Measurements from ENCODE around the gene EFCC1.

Gene EFCC1

GRCh38 chr3:128994581-128995546, 6.2 kb upstream of the EFCC1 start:
- DNase-seq (ENCODE audit: low read depth in 2 of 2): no peak

- DNase-seq (ENCODE audit: low read depth in 2 of 2): no peak
Observed at GRCh38 chr3:128995737-128996136, 5.4 kb upstream of the EFCC1 start.

GRCh38 chr3:128996200-128996599, 4.9 kb upstream of the EFCC1 start:
- DNase-seq (ENCODE audit: low read depth in 2 of 2): no peak

GRCh38 chr3:128996726-128997125, 4.4 kb upstream of the EFCC1 start:
- no peak for DNase-seq (ENCODE audit: low read depth in 2 of 2)

GRCh38 chr3:128997486-128998133, 3.5 kb upstream of the EFCC1 start:
- DNase-seq (ENCODE audit: low read depth in 2 of 2): no peak

- DNase-seq (ENCODE audit: low read depth in 2 of 2): no peak
Observed at GRCh38 chr3:128998561-128998960, 2.5 kb upstream of the EFCC1 start.

DNA sequence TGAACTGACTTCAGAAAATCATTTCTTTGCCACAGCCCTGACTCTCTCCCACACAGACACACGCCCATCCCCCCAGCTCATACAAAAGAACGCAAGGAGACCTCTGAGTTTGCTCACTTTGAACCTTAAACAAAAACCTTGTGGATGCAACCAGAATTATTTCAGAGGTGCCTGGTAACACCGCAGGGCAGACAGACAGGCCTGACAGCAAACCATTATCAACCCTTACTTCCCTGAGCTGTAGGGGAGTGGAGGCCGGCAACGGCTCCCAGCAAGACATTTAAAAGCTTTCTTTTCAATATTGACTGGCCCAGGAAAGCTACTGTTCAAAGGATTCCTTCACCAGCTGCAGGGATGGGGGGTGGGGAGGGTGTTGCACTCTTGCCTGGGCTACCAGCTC, 2.0 kb upstream of the EFCC1 start:
- no peak for DNase-seq (ENCODE audit: low read depth in 2 of 2)

DNA sequence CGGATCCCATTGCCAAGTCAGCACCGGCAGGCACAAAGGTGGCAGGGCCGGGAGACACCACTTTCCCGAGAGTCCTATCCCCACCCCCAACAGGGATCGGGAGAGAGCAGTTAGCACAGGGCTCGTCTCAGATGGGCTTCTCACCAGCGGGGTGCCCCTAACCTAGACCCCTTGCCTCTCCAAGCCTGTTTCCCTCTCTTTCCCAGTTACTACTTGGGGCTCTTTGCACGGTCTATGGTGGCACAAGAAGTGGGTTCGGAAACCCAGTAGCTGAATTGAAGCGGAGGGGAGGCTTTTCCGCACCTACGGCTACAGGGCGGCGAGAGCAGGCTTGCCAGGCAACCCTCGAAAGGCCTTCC, 383 bp upstream of the EFCC1 start:
- no peak for DNase-seq (ENCODE audit: low read depth in 2 of 2)

DNA sequence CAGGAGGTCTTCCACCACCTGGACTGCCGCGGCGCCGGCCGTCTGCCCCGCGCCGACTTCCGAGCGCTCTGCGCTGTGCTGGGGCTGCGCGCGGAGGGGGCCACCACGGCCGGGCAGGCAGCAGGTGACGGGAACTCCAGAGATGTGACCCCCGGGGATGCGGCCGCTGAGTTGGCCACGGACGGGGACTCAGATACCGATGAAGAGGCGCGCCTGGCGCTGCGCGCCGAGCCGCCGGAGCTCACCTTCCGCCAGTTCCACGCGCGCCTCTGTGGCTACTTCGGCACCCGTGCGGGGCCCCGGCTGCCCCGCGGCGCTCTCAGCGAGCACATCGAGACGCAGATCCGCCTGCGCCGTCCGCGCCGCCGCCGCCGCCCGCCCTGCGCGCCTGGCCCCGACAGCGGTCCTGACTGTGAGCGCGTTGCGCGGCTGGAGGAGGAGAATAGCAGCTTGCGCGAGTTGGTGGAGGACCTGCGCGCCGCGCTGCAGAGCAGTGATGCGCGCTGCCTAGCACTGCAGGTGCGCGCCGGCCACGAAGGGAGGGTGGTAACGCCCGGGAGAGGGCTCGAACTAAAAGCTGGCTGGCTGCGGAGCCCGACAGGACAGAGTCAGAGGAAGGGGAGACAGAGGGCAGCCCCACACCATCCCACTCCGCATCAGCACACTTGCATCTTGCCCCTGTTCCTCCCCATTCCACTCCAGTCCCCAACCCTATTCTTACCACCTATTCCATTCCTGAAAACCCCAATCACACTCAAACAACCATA, 885 bp downstream of the EFCC1 start:
- DNase-seq (ENCODE audit: low read depth in 2 of 2): no peak

DNA sequence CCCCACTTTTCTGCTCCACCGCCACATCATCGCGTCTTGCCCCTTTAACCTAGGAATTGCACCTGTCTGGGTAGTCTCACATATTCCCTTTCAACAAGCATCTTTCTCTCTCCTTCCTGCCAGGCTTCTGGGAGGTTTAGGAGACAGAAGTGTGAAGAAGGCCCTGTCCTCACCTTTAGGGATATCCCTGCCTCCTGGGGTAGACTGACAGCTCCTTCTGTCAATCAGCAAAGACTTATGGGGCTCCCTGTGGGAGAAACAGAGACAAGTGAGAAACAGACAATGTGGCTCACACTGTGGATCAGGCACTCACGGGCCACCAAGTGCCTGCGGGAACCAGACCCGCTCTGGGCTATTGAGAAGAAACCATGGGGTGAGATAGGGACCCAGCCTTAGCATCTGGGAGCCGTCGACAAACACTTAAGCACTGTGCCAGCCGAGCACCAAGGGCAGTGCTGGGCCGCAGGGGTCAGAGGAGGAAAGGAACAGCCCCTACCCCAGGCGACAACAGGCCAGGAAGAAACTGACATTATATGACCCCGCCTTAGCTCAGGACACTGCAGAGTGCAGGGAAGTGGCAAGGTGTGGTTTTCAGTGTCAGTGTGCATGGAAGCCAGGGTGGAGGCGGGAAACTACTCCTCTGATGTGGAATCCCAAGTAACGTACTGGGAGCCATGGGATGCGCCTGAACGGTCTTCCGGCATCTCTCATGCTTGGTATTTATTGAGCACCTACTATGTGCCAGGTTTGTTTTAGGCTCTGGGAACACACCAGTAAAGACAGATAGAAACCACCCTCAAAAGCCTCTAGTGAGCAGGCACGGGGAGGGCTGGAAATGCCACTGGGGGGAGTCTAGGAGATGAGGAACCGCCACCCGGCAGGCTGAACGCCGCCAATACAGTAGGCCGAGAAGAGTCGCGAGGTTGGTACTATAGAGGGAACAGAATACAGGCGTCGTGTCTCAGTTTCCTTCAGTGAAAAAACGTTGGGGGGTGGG, 1.8 kb downstream of the EFCC1 start:
- no peak for DNase-seq (ENCODE audit: low read depth in 2 of 2)

DNA sequence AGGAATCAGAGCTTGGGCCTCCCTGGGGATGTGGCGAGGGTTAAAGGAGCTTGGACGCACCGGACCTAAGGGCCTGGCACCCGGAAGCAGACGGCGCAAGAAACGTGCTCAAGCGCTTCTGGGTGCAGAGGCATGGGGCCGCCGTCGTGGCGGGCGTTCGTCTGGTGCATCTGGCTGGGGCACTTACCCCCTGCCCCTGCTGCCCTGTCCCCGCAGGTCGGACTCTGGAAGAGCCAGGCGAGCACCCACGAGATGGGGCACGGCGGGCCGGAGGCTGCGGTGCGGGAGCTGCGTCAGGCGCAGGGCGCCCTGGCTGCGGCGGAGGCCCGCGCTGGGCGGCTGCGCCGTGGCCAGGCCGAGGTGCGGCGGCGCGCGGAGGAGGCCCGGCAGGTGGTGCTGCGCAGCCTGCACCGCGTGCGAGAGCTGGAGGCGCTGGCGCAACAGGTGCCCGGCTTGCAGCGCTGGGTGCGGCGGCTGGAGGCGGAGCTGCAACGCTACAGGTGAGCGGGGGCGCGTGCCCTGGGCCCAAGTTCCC, 2.5 kb downstream of the EFCC1 start:
- DNase-seq (ENCODE audit: low read depth in 2 of 2): no peak

GRCh38 chr3:129004639-129005295, 3.7 kb downstream of the EFCC1 start:
- no peak for DNase-seq (ENCODE audit: low read depth in 2 of 2)

GRCh38 chr3:129005526-129006303, 4.6 kb downstream of the EFCC1 start:
- DNase-seq (ENCODE audit: low read depth in 2 of 2): no peak

DNA sequence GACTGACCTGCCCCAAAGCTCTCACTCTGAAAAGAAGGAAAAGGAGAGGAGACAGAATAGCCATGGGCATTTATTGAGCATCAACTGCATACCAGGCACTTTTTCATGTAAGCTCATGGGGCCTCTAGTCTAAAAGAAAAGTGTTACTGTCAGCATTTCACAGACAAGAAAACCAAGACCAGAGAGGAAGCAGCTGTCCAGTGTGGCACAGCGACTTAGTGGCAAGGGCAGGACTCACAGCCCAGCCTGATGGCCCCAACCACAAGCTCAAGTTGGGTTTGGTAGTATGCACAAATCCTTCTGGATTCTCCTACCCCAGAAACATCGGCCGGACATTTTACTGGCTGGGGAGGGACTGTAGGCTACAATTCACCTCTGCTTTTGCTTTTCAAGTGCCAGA, 5.8 kb downstream of the EFCC1 start:
- DNase-seq (ENCODE audit: low read depth in 2 of 2): no peak

GRCh38 chr3:129007792-129008191, 6.7 kb downstream of the EFCC1 start:
- no peak for DNase-seq (ENCODE audit: low read depth in 2 of 2)

DNA sequence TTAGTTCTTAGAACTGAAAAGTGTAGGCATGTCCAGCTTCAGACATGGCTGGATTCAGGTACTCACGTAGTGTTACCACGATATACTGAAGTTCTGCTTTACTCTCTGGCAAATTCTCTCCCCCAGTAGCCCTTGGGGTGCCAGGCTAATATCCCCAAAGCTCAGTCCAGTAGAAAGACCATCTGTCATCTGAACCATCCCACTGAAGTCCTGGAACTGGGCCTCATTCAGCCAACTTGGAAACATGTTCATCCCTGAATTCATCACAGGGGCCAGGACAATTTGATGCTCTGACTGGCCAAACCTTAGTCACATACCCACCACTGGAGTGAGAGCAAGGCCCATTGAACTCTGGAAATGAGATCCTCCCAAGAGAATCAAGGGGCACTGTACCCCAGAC, 8.2 kb downstream of the EFCC1 start:
- no peak for DNase-seq (ENCODE audit: low read depth in 2 of 2)

DNA sequence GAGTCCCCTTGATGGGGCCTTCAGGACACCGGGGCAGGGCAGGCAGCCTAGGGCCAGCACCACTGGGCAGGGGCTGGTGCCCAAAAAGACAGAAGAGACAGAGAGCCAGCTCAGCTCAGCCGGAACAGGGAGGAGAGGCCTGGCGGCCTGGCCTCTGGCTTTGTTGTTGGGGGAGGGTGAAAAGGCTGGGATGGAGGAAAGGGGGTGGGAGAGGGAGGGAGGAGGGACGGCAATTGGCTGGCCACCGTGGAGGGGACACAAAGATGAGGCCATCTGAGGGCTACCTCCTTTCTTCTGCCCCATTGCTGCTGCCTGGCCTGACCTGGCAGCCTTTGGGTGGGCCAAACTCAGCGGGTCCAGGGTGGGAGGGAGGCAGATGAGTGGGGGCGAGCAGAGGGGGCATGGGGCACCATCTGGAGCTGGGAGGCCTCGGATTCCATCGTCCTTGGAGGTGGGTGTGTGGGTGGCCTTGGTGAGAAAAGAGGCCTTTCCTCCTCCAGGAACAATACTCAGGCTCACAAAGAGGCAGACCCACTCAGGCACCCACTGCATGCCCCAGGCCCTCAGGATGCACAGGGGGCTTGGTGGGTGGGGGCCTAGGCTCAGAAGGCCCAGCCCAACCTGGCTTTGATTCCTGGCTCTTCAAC, 9.3 kb downstream of the EFCC1 start:
- DNase-seq (ENCODE audit: low read depth in 2 of 2): no peak

DNA sequence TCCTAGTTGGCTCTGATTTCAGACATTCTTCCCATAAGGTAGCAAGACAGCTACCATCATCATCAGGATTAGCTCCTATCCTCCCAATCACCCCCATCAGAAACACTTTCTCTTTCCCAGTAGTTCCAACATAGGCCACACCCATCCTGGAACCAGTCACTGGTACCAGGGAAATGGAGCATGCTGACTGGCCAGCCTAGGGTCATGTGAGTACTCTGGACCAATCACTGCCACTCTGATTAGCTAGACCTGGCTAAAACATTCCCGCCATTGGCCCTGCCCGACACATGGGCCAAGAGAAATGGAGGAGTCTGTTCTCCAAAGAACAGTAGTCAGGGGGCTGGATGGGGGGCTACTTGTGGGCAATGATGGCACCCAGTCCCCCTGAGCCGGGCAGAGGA, 12.4 kb downstream of the EFCC1 start:
- DNase-seq (ENCODE audit: low read depth in 2 of 2): no peak

DNA sequence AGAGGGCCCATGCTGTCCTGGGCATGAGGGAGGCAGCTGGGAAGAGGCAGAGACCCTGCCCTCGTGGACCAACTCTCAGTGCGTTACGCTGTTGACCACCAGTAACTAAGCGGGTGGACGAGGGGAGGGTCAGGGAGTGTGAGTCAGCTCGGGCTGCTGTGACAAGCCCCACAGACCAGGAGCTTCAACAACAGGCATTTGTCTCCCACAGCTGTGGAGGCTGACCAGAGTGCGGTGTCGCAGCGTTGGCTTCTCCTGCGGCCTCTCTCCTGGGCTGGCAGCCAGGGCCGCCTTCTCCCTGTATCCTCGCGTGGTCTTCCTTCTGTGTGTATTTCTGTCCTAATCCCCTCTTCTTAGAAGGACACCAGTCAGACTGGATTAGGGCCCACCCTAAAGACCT, 13.0 kb downstream of the EFCC1 start:
- no peak for DNase-seq (ENCODE audit: low read depth in 2 of 2)

Data from stimulated activated CD4-positive, alpha-beta T cell treated with anti-CD3 and anti-CD28 coated beads, Interleukin-1b, Interleukin-23, amount 100 ng/mL, for 1 hour (primary cell).